ENCODE measurements around the gene LIG1. TPM values are rescaled to one million over a fixed set of nuclear protein-coding genes. Genes with fewer than 3 reads are reported as not detected.

LIG1 gene
- total and polyA plus RNA-seq, 2 experiments from 2014 or later: 79.3 to 96.9 TPM

- no peak for ATAC-seq
- Histone ChIP-seq H3K4me2 (no peak overlapping the region), H3K27me3 (ENCODE audit: insufficient read depth) (no peaks in the 10 kb centered on the region), H3K9me2 (ENCODE audit: insufficient read depth) (no peaks in the 10 kb centered on the region), H3F3A (replicated peaks; ENCODE audit: low read depth) (no peaks in the 10 kb centered on the region), H3K79me2 (replicated peaks; ENCODE audit: insufficient read depth) (peaks cover 13% of the 10 kb centered on the region), H3K36me3 (ENCODE audit: insufficient read depth) (peaks cover 24% of the 10 kb centered on the region), H3K27ac (ENCODE audit: low read depth) (no peak overlapping the region), H4K20me1 (replicated peaks; ENCODE audit: insufficient read depth) (peaks cover 4% of the 10 kb centered on the region; the same call in 1 of the 2 replicates), H3K4me1 (ENCODE audit: insufficient read depth) (peaks cover 3% of the 10 kb centered on the region), H3K4me3 (no peak overlapping the region), H2AFZ (no peak overlapping the region)
- Mint-ChIP-seq H3K9me3 (peaks cover 12% of the 10 kb centered on the region), H3K4me3 (no peak overlapping the region), H3K27me3 (ENCODE audit: insufficient read depth, low read depth, poor library complexity) (peaks cover 8% of the 10 kb centered on the region), H3K4me1 (peaks cover 3% of the 10 kb centered on the region), H3K27ac (no peak overlapping the region), H3K36me3 (ENCODE audit: low read depth) (peaks cover 61% of the 10 kb centered on the region)
- no peak for TF ChIP-seq CTCF (conservative IDR thresholded peaks at IDR 0.05; ENCODE audit: low read depth in 2 of 2)
- DNase-seq (ENCODE audit: low spot score): no peak
Measured at GRCh38 chr19:48176226-48176625, 6.1 kb upstream of the LIG1 start.

- H3K27ac Mint-ChIP-seq: no peak overlapping the region
Measured at GRCh38 chr19:48175578-48175977, 5.4 kb upstream of the LIG1 start.

More at GRCh38 chr19:48175578-48175977, 5.4 kb upstream of the LIG1 start:
- TF ChIP-seq POLR2AphosphoS5 (IDR thresholded peaks at IDR 0.05; ENCODE audit: low read depth): no peak
- TF ChIP-seq JUNB (IDR thresholded peaks at IDR 0.05; ENCODE audit: unreplicated experiment): no peak
- TF ChIP-seq ZNF114 (CRISPR knock-in tag; IDR thresholded peaks at IDR 0.05): no peak
- no peak for TF ChIP-seq ZNF331 (CRISPR knock-in tag; IDR thresholded peaks at IDR 0.05; ENCODE audit: low read depth)
- no peak for TF ChIP-seq NANOG (IDR thresholded peaks at IDR 0.05; ENCODE audit: borderline replicate concordance)
- TF ChIP-seq ETS1 (IDR thresholded peaks at IDR 0.05): no peak
- TF ChIP-seq REST (IDR thresholded peaks at IDR 0.05; ENCODE audit: unreplicated experiment): no peak
- no peak for TF ChIP-seq CTCF (conservative IDR thresholded peaks at IDR 0.05; ENCODE audit: low read depth in 2 of 2)
- no peak for TF ChIP-seq CREB1 (CRISPR knock-in tag; IDR thresholded peaks at IDR 0.05; ENCODE audit: low read depth)
- no peak for TF ChIP-seq EZH2 (IDR thresholded peaks at IDR 0.05; ENCODE audit: low read depth, unreplicated experiment)
- no peak for TF ChIP-seq EZH2phosphoT487 (IDR thresholded peaks at IDR 0.05; ENCODE audit: unreplicated experiment)
- Histone ChIP-seq H3K36me3 (ENCODE audit: insufficient read depth) (peaks cover 21% of the 10 kb centered on the region), H3K9me2 (ENCODE audit: insufficient read depth) (no peaks in the 10 kb centered on the region), H3K4me2 (no peak overlapping the region), H3K79me2 (replicated peaks; ENCODE audit: insufficient read depth) (peaks cover 17% of the 10 kb centered on the region), H3K4me3 (no peak overlapping the region), H4K20me1 (replicated peaks; ENCODE audit: insufficient read depth) (peaks cover 4% of the 10 kb centered on the region; the same call in 1 of the 2 replicates), H3K4me1 (ENCODE audit: insufficient read depth) (peaks cover 5% of the 10 kb centered on the region), H2AFZ (no peak overlapping the region), H3F3A (replicated peaks; ENCODE audit: low read depth) (no peaks in the 10 kb centered on the region), H3K27ac (ENCODE audit: low read depth) (no peak overlapping the region), H3K27me3 (ENCODE audit: insufficient read depth) (no peaks in the 10 kb centered on the region)
- H3K27me3 Mint-ChIP-seq (ENCODE audit: insufficient read depth, low read depth, poor library complexity): peaks cover 13% of the 10 kb centered on the region
- DNase-seq (ENCODE audit: low spot score) (no peak), ATAC-seq (no peak)
- peaks cover 60% of the 10 kb centered on the region for H3K36me3 Mint-ChIP-seq (ENCODE audit: low read depth)
- H3K4me3 Mint-ChIP-seq: no peak overlapping the region
- H3K9me3 Mint-ChIP-seq: peaks cover 7% of the 10 kb centered on the region
- peaks cover 7% of the 10 kb centered on the region for H3K4me1 Mint-ChIP-seq
